GM12801 (cell line): Measurements from ENCODE around the gene ARHGAP30.

Source experiments
- TF ChIP-seq, protein P1 (sequence below): IDR thresholded peaks from one replicate; pipeline ENCODE4 v1.5.1; 2011; ENCODE audit warnings: control low read depth; ENCODE audit not compliant: insufficient read length; ENCODE audit errors: extremely low read depth

Gene ARHGAP30

GRCh38 chr1:161089251-161089924 is 19.7 kb upstream of the ARHGAP30 start, which contains the start of gene NECTIN4:
Gene NECTIN4, minus strand, starts transcription at chr1:161089558. Its CDS starts 262 bp downstream, at chr1:161089296.
- TF ChIP-seq, protein P1, sequence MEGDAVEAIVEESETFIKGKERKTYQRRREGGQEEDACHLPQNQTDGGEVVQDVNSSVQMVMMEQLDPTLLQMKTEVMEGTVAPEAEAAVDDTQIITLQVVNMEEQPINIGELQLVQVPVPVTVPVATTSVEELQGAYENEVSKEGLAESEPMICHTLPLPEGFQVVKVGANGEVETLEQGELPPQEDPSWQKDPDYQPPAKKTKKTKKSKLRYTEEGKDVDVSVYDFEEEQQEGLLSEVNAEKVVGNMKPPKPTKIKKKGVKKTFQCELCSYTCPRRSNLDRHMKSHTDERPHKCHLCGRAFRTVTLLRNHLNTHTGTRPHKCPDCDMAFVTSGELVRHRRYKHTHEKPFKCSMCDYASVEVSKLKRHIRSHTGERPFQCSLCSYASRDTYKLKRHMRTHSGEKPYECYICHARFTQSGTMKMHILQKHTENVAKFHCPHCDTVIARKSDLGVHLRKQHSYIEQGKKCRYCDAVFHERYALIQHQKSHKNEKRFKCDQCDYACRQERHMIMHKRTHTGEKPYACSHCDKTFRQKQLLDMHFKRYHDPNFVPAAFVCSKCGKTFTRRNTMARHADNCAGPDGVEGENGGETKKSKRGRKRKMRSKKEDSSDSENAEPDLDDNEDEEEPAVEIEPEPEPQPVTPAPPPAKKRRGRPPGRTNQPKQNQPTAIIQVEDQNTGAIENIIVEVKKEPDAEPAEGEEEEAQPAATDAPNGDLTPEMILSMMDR: no peak

DNA sequence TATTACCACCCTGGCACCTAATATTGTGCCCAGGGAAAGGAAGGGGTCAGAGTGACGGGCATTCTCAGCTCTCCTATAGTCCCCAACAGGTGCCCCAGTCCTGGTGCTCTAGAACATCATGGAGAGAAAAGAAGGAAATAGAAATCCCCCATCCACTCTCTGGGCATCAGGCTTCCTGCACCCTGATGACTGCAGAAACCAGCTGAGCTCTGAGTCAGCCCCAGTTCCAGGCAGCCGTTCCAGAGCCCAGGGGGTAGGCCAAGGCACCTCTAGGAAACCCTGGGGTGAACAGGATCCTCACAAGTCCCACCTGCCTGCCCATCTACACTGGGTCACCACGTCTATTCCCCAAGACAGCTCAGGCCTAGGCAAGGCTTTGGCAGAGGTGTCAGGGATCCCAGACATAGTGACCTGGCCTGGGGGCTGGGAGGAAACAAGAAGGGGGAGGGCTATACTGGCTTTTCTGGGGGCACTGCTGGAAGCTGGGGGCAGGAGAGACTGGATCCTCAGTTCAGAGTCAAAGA is 19.0 kb upstream of the ARHGAP30 start:
- TF ChIP-seq, protein P1: no peak

GRCh38 chr1:161086457-161086856 is 16.8 kb upstream of the ARHGAP30 start:
- TF ChIP-seq, protein P1: no peak

DNA sequence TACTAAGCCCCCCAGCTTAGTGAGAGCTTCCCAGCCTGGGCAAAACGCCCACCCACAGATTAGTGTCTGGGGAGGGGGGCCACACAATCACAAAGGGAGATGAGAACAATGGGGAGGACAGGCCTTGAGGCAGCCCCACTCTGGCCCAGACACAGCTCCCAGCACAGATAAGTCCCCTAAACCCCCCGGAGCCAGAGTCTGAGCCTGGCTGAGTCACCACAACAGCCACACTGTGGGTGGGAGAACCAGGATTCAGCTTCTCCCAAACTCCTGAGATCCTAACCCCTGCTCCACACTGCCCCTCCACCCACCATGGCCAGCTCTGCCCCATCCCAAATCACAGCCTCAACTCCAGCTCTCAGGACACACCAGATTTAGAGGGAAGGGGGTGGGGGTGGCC is 15.5 kb upstream of the ARHGAP30 start:
- TF ChIP-seq, protein P1: no peak

- TF ChIP-seq, protein P1: no peak
Observed at GRCh38 chr1:161084597-161084988, 14.9 kb upstream of the ARHGAP30 start.

GRCh38 chr1:161083748-161084596 is 14.3 kb upstream of the ARHGAP30 start:
- TF ChIP-seq, protein P1: no peak

DNA sequence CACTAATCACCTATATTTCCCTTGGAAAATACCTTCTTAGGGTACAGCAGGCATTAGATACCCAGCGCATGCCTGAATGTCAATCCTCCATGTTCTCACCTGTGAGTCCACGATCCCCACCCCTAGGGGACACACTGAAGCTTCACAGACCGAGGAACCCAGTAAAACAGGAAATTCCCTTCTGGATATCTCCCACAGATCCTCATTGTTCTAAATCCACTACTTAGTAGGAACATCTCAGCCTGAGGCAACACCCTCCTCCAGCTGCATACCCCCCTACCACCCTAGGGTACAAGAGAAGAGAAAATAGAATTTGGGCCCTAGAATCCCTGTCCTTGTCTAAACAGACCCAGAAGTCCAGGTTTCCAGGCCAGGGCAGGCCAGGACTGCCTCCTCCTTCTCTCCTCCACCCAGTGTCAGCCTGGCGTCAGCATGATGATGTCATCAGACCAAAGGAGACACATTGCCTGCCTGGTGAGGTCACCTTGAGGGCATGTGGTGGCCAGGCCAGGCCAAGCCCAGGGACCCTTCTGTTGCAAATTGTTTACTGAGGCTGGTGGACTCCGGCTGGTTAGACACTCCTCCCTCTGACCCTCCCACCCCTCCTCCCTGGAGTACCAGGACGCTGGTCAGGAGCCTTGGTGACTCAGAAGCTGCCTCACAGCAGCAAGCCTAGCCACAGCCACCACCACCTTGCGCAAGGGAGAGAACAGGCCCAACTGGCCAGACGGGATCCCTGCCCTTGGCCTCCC is 13.5 kb upstream of the ARHGAP30 start:
- TF ChIP-seq, protein P1: no peak
